GM23338 (cell line): ENCODE measurements around the gene TTC12. TPM values are rescaled to one million over a fixed set of nuclear protein-coding genes. Genes with fewer than 3 reads are reported as not detected.

Experiments used
- ATAC-seq: fragments of 200-7000 bp; cut with Tn5 transposase; 3 replicates; pipeline ENCODE4 v1.9.1; 2020
- DNase-seq: peaks from one replicate; pipeline ENCODE4 v3.0.0-alpha.2; 2015; ENCODE audit warnings: low spot score
- H2AFZ ChIP-seq: fragments of 200-600 bp; sonication (generic); 2 replicates; pipeline ENCODE4 v1.8.0; 2016; ENCODE audit warnings: antibody characterized with exemption, mild to moderate bottlenecking, moderate library complexity
- H3F3A ChIP-seq: fragments of 200-600 bp; sonication (generic); replicated peaks from 2 replicates; pipeline ENCODE4 v1.8.0; 2017; ENCODE audit warnings: antibody characterized with exemption, mixed run types, low read depth
- H3K27ac ChIP-seq: fragments of 200-600 bp; sonication (generic); 2 replicates; pipeline ENCODE4 v1.6.1; 2016; ENCODE audit warnings: low read depth
- H3K27me3 ChIP-seq: fragments of 200-600 bp; sonication (generic); 2 replicates; pipeline ENCODE4 v1.8.0; 2016; ENCODE audit warnings: mild to moderate bottlenecking, mixed run types, moderate library complexity; ENCODE audit not compliant: insufficient read depth
- H3K36me3 ChIP-seq: fragments of 200-600 bp; sonication (generic); 2 replicates; pipeline ENCODE4 v1.8.0; 2016; ENCODE audit warnings: mild to moderate bottlenecking; ENCODE audit not compliant: insufficient read depth
- H3K4me1 ChIP-seq: fragments of 200-600 bp; sonication (generic); 2 replicates; pipeline ENCODE4 v1.8.0; 2016; ENCODE audit warnings: mild to moderate bottlenecking, moderate library complexity; ENCODE audit not compliant: insufficient read depth
- H3K4me2 ChIP-seq: fragments of 200-600 bp; sonication (generic); 2 replicates; pipeline ENCODE4 v1.7.1; 2017; ENCODE audit warnings: mixed run types
- H3K4me3 ChIP-seq: fragments of 200-600 bp; sonication (generic); 2 replicates; pipeline ENCODE4 v1.6.1; 2016; ENCODE audit warnings: mixed run types
- H3K79me2 ChIP-seq: fragments of 200-600 bp; sonication (generic); replicated peaks from 2 replicates; pipeline ENCODE4 v1.8.0; 2017; ENCODE audit warnings: mild to moderate bottlenecking; ENCODE audit not compliant: insufficient read depth
- H3K9me2 ChIP-seq: fragments of 200-600 bp; sonication (generic); 2 replicates; pipeline ENCODE4 v1.8.0; 2017; ENCODE audit not compliant: insufficient read depth
- H4K20me1 ChIP-seq: fragments of 200-600 bp; sonication (generic); replicated peaks from 2 replicates; pipeline ENCODE4 v1.8.0; 2017; ENCODE audit warnings: mild to moderate bottlenecking; ENCODE audit not compliant: insufficient read depth
- H3K27ac Mint-ChIP-seq: 2 replicates; pipeline ENCODE4 v1.8.0; 2020; ENCODE audit warnings: inconsistent platforms, mild to moderate bottlenecking, moderate library complexity, mixed read lengths
- H3K27me3 Mint-ChIP-seq: 3 replicates; pipeline ENCODE4 v1.8.0; 2022; ENCODE audit warnings: low read depth, mild to moderate bottlenecking, moderate library complexity, mixed read lengths, inconsistent platforms; ENCODE audit not compliant: insufficient read depth, poor library complexity
- H3K36me3 Mint-ChIP-seq: 3 replicates; pipeline ENCODE4 v1.8.0; 2021; ENCODE audit warnings: low read depth, mild to moderate bottlenecking, inconsistent platforms, moderate library complexity, mixed read lengths
- H3K4me1 Mint-ChIP-seq: 3 replicates; pipeline ENCODE4 v1.8.0; 2020; ENCODE audit warnings: mild to moderate bottlenecking, inconsistent platforms, mixed read lengths
- H3K4me3 Mint-ChIP-seq: 3 replicates; pipeline ENCODE4 v1.8.0; 2021; ENCODE audit warnings: moderate library complexity, mild to moderate bottlenecking, inconsistent platforms, mixed read lengths
- H3K9me3 Mint-ChIP-seq: 3 replicates; pipeline ENCODE4 v1.8.0; 2020; ENCODE audit warnings: moderate library complexity, mild to moderate bottlenecking, inconsistent platforms, mixed read lengths
- CREB1 ChIP-seq: fragments of 250-450 bp; sonication (Bioruptor Pico); IDR thresholded peaks from 2 replicates; pipeline ENCODE4 v1.5.0; 2020; ENCODE audit warnings: low read depth, mild to moderate bottlenecking, moderate library complexity
- EZH2 ChIP-seq: fragments of 200-600 bp; sonication (generic); IDR thresholded peaks from one replicate; pipeline ENCODE4 v1.8.0; 2017; ENCODE audit warnings: antibody characterized with exemption, mild to moderate bottlenecking, low read depth; ENCODE audit not compliant: unreplicated experiment
- EZH2phosphoT487 ChIP-seq: fragments of 200-600 bp; sonication (generic); IDR thresholded peaks from one replicate; pipeline ENCODE4 v1.8.1; 2018; ENCODE audit warnings: antibody characterized with exemption; ENCODE audit not compliant: unreplicated experiment
- JUNB ChIP-seq: IDR thresholded peaks from one replicate; pipeline ENCODE4 v1.6.1; 2016; ENCODE audit warnings: antibody characterized with exemption; ENCODE audit not compliant: unreplicated experiment
- ZNF331 ChIP-seq: fragments of 250-450 bp; sonication (Bioruptor Pico); IDR thresholded peaks from 2 replicates; pipeline ENCODE4 v1.5.0; 2020; ENCODE audit warnings: low read depth, mild to moderate bottlenecking, moderate library complexity
- ZNF462 ChIP-seq: fragments of 250-450 bp; sonication (Bioruptor Pico); IDR thresholded peaks from 2 replicates; pipeline ENCODE4 v1.5.0; 2020; ENCODE audit warnings: mild to moderate bottlenecking, moderate library complexity
- polyA plus RNA-seq: library from polyadenylated mRNA; unstranded; fragments of >200 nt; fragmentation: Nextera tagmentation; extraction: Ambion mirVana; gene quantifications from 2 replicates; pipeline ENCODE4 v1.2.1, GENCODE V29; 2016
- total RNA-seq: library from RNA; depleted of rRNA; stranded (reverse); fragments of >200 nt; shearing (Covaris generic); gene quantifications from 2 replicates; pipeline ENCODE4 v1.2.3, GENCODE V29; 2014
- TF ChIP-seq, protein P1 (sequence below): IDR thresholded peaks from 2 replicates; pipeline ENCODE4 v1.6.1; 2016; ENCODE audit warnings: antibody characterized with exemption
- TF ChIP-seq, protein P2 (sequence below), 2 experiments: fragments of 200-600 bp in 1 of 2; sonication (generic) in 1 of 2; conservative IDR thresholded peaks; 2 replicates each; pipeline versions ENCODE4 v1.5.1 to v1.6.1; 2016 to 2017; ENCODE audit warnings: antibody characterized with exemption in 2 of 2, low read depth in 2 of 2, mild to moderate bottlenecking in 2 of 2, moderate library complexity in 1 of 2
- TF ChIP-seq, protein P3 (sequence below): IDR thresholded peaks from one replicate; pipeline ENCODE4 v1.6.1; 2018; ENCODE audit warnings: antibody characterized with exemption; ENCODE audit not compliant: unreplicated experiment

Gene TTC12
- total and polyA plus RNA-seq, 2 experiments from 2014 or later, result 3.4 to 12.5 TPM

- Mint-ChIP-seq H3K9me3 (no peaks in the 10 kb centered on the region; the same call in 1 of the 3 replicates), H3K27me3 (no peaks in the 10 kb centered on the region), H3K4me1 (no peaks in the 10 kb centered on the region), H3K36me3 (no peaks in the 10 kb centered on the region), H3K27ac (no peak overlapping the region), H3K4me3 (no peak overlapping the region)
- no peaks in the 10 kb centered on the region for H4K20me1 ChIP-seq
- H3K4me1 ChIP-seq, result no peaks in the 10 kb centered on the region
- ATAC-seq (no peak), DNase-seq (no peak)
- no peaks in the 10 kb centered on the region for H3F3A ChIP-seq
- no peaks in the 10 kb centered on the region for H3K79me2 ChIP-seq
- no peaks in the 10 kb centered on the region for H3K27me3 ChIP-seq
- H2AFZ ChIP-seq, result no peak overlapping the region
- H3K9me2 ChIP-seq, result no peaks in the 10 kb centered on the region
- H3K4me2 ChIP-seq, result no peak overlapping the region
- no peaks in the 10 kb centered on the region for H3K36me3 ChIP-seq
- TF ChIP-seq, protein P1, sequence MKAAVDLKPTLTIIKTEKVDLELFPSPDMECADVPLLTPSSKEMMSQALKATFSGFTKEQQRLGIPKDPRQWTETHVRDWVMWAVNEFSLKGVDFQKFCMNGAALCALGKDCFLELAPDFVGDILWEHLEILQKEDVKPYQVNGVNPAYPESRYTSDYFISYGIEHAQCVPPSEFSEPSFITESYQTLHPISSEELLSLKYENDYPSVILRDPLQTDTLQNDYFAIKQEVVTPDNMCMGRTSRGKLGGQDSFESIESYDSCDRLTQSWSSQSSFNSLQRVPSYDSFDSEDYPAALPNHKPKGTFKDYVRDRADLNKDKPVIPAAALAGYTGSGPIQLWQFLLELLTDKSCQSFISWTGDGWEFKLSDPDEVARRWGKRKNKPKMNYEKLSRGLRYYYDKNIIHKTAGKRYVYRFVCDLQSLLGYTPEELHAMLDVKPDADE, result no peak
- no peak for TF ChIP-seq EZH2
- TF ChIP-seq, protein P2, sequence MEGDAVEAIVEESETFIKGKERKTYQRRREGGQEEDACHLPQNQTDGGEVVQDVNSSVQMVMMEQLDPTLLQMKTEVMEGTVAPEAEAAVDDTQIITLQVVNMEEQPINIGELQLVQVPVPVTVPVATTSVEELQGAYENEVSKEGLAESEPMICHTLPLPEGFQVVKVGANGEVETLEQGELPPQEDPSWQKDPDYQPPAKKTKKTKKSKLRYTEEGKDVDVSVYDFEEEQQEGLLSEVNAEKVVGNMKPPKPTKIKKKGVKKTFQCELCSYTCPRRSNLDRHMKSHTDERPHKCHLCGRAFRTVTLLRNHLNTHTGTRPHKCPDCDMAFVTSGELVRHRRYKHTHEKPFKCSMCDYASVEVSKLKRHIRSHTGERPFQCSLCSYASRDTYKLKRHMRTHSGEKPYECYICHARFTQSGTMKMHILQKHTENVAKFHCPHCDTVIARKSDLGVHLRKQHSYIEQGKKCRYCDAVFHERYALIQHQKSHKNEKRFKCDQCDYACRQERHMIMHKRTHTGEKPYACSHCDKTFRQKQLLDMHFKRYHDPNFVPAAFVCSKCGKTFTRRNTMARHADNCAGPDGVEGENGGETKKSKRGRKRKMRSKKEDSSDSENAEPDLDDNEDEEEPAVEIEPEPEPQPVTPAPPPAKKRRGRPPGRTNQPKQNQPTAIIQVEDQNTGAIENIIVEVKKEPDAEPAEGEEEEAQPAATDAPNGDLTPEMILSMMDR (conservative IDR thresholded peaks at IDR 0.05; ENCODE audit: low read depth in 2 of 2), result no peak
- no peak for TF ChIP-seq ZNF462
- no peak for TF ChIP-seq JUNB
- no peak for TF ChIP-seq CREB1
- no peak for TF ChIP-seq ZNF331 (CRISPR knock-in tag)
- TF ChIP-seq, protein P3, sequence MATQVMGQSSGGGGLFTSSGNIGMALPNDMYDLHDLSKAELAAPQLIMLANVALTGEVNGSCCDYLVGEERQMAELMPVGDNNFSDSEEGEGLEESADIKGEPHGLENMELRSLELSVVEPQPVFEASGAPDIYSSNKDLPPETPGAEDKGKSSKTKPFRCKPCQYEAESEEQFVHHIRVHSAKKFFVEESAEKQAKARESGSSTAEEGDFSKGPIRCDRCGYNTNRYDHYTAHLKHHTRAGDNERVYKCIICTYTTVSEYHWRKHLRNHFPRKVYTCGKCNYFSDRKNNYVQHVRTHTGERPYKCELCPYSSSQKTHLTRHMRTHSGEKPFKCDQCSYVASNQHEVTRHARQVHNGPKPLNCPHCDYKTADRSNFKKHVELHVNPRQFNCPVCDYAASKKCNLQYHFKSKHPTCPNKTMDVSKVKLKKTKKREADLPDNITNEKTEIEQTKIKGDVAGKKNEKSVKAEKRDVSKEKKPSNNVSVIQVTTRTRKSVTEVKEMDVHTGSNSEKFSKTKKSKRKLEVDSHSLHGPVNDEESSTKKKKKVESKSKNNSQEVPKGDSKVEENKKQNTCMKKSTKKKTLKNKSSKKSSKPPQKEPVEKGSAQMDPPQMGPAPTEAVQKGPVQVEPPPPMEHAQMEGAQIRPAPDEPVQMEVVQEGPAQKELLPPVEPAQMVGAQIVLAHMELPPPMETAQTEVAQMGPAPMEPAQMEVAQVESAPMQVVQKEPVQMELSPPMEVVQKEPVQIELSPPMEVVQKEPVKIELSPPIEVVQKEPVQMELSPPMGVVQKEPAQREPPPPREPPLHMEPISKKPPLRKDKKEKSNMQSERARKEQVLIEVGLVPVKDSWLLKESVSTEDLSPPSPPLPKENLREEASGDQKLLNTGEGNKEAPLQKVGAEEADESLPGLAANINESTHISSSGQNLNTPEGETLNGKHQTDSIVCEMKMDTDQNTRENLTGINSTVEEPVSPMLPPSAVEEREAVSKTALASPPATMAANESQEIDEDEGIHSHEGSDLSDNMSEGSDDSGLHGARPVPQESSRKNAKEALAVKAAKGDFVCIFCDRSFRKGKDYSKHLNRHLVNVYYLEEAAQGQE, result no peak
- TF ChIP-seq EZH2phosphoT487, result no peak
- H3K27ac ChIP-seq, result no peak overlapping the region
- no peak overlapping the region for H3K4me3 ChIP-seq
Observed at GRCh38 chr11:113286509-113287497, 27.6 kb upstream of the TTC12 start.
